AG04449 (cell line): ENCODE results near the gene FAM120A.

Experiments used
- CTCF ChIA-PET: fragments of 350-600 bp; formaldehyde crosslinking; extraction: SDS; loops from one replicate; lab custom pipeline; 2021; ENCODE audit warnings: antibody characterized with exemption; lab: Yijun Ruan, JAX
- POLR2A ChIA-PET: fragments of 400-600, 350-600 bp; formaldehyde crosslinking; extraction: SDS; loops from one replicate; lab custom pipeline; 2020; ENCODE audit warnings: antibody characterized with exemption, inconsistent platforms; lab: Yijun Ruan, JAX
- DNase-seq: peaks from one replicate; pipeline ENCODE4 v3.0.0-alpha.2; 2010; ENCODE audit warnings: low read depth, low spot score
- H3K4me3 ChIP-seq: 2 replicates; pipeline ENCODE4 v1.5.1; 2011; ENCODE audit warnings: low read depth, mild to moderate bottlenecking, control low read depth, low read length
- TF ChIP-seq, protein P1 (sequence below): IDR thresholded peaks from one replicate; pipeline ENCODE4 v1.5.1; 2011; ENCODE audit warnings: mild to moderate bottlenecking, moderate library complexity, low read length, control low read depth, inconsistent platforms; ENCODE audit not compliant: insufficient read depth; ENCODE audit errors: missing control alignments

The FAM120A gene, protein sequence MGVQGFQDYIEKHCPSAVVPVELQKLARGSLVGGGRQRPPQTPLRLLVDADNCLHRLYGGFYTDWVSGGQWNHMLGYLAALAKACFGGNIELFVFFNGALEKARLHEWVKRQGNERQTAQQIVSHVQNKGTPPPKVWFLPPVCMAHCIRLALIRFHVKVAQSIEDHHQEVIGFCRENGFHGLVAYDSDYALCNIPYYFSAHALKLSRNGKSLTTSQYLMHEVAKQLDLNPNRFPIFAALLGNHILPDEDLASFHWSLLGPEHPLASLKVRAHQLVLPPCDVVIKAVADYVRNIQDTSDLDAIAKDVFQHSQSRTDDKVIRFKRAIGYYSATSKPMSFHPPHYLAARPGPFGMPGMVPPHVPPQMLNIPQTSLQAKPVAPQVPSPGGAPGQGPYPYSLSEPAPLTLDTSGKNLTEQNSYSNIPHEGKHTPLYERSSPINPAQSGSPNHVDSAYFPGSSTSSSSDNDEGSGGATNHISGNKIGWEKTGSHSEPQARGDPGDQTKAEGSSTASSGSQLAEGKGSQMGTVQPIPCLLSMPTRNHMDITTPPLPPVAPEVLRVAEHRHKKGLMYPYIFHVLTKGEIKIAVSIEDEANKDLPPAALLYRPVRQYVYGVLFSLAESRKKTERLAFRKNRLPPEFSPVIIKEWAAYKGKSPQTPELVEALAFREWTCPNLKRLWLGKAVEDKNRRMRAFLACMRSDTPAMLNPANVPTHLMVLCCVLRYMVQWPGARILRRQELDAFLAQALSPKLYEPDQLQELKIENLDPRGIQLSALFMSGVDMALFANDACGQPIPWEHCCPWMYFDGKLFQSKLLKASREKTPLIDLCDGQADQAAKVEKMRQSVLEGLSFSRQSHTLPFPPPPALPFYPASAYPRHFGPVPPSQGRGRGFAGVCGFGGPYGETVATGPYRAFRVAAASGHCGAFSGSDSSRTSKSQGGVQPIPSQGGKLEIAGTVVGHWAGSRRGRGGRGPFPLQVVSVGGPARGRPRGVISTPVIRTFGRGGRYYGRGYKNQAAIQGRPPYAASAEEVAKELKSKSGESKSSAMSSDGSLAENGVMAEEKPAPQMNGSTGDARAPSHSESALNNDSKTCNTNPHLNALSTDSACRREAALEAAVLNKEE

DNA sequence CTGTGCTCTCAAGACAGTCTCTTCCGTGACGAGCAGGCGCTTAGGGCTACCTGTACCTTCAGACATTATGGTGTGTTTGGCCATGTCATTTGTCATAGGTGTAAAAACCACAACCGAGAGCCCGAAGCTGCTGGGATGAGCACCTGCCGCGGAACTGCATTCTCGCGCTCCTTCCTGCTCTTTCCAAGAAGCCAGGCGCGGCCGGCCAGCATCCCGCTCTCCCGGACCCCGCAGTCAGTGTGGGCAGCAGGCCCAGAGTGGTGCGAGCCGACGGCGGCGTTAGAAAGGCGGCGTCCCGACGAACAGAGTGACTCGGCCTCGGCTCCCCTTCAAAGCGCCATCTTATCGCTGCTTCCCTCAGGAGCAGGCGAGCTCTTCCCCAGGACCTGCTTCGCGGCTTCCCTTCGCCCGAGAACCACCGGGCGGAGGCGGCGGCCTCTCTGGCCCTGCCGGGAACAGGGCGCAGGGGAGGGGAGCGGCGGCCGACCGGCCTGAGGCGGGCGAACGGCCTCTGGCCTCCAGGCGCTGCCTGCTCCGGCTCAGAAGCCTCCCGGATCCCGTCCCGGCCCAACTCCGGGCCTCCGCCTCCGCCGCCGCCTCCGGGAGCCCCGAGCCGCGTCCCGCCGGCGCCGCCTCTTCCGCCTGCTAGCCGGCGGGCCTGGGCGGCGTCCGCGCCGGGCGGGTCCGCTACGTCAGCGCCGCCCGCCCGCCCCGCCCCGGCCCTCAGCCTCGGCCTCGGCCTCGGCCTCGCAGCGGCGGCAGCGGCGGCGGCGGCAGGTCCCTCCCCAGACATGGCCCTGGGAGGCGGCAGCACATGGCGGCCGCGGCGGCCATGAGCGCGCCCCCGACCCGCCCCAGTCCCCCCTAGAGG lies at the start of gene FAM120A:
TSS of gene FAM120A (plus strand) at position 741 of the 871 bp plus-strand sequence. CDS start 231 bp downstream, outside the sequence.
- CTCF ChIA-PET: interaction anchor here (1.0 to 4.2 kb wide), 3 partner anchors 14 to 139 kb away, joined by 3 to 24 read pairs (median 16); no protein-coding TSS in a partner anchor
- TF ChIP-seq, protein P1, sequence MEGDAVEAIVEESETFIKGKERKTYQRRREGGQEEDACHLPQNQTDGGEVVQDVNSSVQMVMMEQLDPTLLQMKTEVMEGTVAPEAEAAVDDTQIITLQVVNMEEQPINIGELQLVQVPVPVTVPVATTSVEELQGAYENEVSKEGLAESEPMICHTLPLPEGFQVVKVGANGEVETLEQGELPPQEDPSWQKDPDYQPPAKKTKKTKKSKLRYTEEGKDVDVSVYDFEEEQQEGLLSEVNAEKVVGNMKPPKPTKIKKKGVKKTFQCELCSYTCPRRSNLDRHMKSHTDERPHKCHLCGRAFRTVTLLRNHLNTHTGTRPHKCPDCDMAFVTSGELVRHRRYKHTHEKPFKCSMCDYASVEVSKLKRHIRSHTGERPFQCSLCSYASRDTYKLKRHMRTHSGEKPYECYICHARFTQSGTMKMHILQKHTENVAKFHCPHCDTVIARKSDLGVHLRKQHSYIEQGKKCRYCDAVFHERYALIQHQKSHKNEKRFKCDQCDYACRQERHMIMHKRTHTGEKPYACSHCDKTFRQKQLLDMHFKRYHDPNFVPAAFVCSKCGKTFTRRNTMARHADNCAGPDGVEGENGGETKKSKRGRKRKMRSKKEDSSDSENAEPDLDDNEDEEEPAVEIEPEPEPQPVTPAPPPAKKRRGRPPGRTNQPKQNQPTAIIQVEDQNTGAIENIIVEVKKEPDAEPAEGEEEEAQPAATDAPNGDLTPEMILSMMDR: no peak
- DNase-seq: no peak
- H3K4me3 ChIP-seq: peak within 1 kb of the TSS; percentile 84
- POLR2A ChIA-PET: no interaction called here

DNA sequence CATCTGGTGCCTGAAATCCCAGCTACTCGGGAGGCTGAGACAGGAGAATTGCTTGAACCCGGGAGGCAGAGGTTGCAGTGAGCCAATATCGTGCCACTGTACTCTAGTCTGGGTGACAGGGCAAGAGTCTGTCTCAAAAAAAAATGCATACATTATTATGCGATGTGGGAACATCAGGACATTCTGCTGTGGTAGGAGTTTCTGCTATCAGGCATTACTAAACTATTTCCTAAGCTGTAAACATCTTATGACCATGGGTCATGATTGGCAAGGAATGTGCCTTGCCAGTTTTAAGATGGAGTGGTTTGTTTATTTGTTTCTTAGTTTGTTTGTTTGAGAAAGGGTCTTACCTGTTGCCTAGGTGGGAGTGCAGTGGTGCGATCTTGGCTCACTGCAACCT lies 45.1 kb upstream of the FAM120A start:
- H3K4me3 ChIP-seq: no peak overlapping the region
- CTCF ChIA-PET: no interaction called here
- POLR2A ChIA-PET: no interaction called here
- TF ChIP-seq, protein P1: no peak
- no peak for DNase-seq

DNA sequence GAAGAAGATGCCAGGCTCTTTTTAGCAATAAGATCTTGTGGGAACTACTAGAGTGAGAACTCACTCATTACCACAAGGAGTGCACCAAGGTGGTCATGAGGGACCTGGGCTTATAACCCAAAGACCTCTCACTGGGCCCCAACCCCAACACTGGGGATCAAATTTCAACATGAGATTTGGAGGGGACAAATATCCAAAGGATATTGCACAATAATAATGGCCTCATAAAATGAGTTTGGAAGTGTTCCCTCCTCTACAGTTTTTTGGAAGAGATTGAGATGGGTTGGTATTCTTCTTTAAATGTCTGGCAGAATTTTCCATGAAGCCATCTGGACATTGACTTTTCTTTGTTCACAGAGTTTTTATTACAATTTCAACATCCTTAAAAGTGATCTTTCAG lies 38.0 kb upstream of the FAM120A start:
- no peak overlapping the region for H3K4me3 ChIP-seq
- ChIA-PET POLR2A (no interaction called here), CTCF (no interaction called here)
- DNase-seq: no peak
- TF ChIP-seq, protein P1: no peak

DNA sequence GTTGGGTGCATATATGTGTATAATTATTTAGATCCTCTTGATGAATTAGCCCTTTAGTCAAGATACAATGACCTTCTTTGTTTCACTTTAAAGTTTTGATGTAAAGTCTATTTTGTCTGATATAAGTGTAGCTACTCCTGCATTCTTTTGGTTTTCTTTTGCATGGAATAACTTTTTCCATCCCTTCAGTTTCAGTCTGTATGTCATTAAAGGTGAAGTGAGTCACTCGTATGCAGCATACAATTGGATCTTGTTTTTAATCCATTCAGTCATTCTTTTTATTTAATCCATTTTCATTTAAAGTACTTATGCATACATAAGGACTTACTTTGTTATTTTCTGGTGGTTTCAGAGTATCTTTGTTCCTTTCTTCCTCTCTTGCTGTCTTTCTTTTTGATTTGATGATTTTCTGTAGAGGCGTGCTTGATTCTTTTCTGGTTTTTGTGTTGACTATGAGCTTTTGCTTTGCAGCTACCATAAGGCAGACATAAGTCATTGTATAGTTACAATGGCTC lies 36.3 kb upstream of the FAM120A start:
- no peak for DNase-seq
- CTCF ChIA-PET: no interaction called here
- no peak overlapping the region for H3K4me3 ChIP-seq
- POLR2A ChIA-PET: no interaction called here
- TF ChIP-seq, protein P1: no peak

DNA sequence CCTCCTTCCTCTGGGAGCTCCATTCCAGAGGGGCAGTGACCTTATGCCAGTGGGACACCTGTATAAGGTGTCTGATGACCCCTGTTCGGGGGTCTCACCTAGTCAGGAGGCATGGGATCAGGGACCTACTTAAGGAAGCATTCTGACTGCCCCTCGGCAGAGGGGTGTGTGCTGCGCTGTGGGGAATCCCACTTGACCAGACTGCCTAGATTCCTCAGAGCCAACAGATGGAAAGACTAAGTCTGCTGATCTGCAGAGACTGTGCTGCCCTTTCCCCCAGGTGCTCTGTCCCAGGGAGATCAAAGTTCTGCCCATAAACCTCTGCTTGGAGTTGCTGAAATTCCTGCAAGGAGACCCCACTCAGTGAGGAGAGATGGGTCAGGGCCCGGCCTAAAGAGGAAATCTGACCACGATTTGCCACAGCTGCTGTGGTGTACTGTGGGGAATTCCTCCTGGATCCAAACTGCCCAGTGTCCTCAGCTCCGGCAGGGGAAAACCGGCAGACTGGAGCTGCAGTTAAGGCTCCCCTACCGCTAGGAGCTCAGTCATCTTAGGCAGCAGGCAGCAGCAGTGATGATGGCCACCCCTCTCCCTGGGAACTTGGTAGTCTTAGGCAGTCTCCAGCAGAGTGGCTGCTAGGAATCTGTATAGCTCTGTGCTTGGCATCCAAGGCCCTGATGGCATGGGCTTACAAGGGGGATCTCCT lies 34.8 kb upstream of the FAM120A start:
- TF ChIP-seq, protein P1: no peak
- H3K4me3 ChIP-seq: no peak overlapping the region
- CTCF ChIA-PET: interaction anchor here (1.0 to 1.1 kb wide), 2 partner anchors 13 to 39 kb away, joined by 3 read pairs; no protein-coding TSS in a partner anchor
- no peak for DNase-seq
- POLR2A ChIA-PET: no interaction called here
